GM21529 (cell line): ENCODE measurements around the gene MOGAT1.

Experiments used
- ATAC-seq: cut with Tn5 transposase; IDR thresholded peaks from one replicate; pipeline ENCODE4 v1.9.1; 2021; ENCODE audit not compliant: unreplicated experiment

Gene MOGAT1, protein sequence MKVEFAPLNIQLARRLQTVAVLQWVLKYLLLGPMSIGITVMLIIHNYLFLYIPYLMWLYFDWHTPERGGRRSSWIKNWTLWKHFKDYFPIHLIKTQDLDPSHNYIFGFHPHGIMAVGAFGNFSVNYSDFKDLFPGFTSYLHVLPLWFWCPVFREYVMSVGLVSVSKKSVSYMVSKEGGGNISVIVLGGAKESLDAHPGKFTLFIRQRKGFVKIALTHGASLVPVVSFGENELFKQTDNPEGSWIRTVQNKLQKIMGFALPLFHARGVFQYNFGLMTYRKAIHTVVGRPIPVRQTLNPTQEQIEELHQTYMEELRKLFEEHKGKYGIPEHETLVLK

GRCh38 chr2:222671259-222672067 lies at the start of gene MOGAT1:
TSS of gene MOGAT1 (plus strand) at chr2:222671658. CDS start at chr2:222671786, 128 bp downstream.
- no peak for ATAC-seq

DNA sequence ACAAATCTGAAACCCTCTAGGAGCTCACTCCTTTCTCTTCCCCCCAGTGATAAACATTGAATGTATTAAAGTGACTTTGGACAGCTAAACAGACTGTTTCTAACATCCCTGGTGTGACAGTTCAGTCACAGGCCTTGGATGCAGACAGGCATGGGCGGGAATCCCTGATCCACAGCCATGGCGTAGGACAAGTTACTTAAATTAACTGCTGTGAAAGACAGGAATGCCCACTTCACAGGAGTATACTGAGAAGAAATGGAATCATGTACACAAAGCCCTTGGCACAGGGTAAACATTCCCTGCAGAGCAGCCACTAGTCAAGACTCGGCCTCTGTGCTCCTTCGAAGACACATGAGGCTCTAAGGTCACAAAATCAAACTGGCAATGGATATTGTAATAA lies 49.6 kb upstream of the MOGAT1 start:
- no peak for ATAC-seq

GRCh38 chr2:222622910-222623309 lies 48.5 kb upstream of the MOGAT1 start:
- ATAC-seq, result no peak

GRCh38 chr2:222623756-222624309 lies 47.6 kb upstream of the MOGAT1 start:
- ATAC-seq, result no peak

DNA sequence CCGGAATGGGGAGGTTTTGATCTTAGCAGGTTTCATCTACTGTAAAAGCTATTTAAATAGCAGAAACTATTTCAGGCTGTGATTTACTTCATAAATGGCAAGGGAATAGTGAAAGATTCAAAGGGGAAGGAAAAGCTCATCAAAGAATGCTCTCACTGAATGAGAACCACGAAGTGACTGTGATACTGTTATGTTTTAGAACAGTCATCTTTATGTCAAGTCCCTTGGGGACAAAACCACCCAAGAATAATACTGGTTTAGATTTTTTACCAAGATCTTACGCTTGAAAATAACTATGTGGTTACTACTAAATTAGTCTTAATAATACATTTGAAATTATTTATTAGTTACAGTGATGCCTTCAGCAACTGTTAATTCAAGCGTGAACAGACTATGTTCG lies 43.7 kb upstream of the MOGAT1 start:
- ATAC-seq, result no peak

DNA sequence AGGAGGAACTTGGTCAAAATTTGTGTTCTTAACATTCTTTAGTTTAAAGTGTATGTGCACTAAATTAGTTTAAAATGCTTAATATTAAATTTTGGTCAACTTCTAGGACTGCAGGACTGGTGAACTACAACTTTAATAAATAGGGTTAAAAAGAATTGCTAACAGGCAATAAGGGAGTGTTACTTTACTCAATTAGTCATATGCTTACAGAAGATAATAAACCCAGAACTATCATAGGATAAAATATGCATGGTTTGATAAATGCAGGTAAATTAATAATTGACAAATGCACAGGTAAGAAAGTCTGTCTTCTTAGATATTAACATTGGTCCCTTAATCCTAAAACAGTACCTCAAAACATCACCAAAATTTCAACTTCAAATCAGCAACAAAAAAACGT lies 36.2 kb upstream of the MOGAT1 start:
- ATAC-seq, result no peak

GRCh38 chr2:222637067-222637466 lies 34.4 kb upstream of the MOGAT1 start:
- no peak for ATAC-seq

DNA sequence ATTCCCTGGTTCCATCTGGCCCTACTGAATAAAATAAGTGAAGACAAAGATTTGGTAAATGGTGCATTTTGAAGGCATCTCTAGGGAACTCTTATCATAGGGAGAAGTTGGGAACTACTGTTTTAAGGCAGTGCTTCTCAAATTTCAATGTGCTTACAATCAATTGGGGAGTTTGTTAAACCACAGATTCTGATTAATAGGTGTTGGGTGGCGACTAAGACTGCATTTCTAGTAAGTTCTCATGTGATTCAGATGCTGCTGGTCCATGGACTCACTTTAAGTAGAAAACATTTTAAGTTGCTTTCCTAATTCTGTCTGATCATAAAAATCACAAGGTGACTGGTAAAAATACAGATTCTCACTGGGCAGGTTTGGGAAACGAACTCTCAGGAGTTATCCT lies 30.1 kb upstream of the MOGAT1 start:
- no peak for ATAC-seq

- no peak for ATAC-seq
Measured at GRCh38 chr2:222643134-222643533, 28.3 kb upstream of the MOGAT1 start.

DNA sequence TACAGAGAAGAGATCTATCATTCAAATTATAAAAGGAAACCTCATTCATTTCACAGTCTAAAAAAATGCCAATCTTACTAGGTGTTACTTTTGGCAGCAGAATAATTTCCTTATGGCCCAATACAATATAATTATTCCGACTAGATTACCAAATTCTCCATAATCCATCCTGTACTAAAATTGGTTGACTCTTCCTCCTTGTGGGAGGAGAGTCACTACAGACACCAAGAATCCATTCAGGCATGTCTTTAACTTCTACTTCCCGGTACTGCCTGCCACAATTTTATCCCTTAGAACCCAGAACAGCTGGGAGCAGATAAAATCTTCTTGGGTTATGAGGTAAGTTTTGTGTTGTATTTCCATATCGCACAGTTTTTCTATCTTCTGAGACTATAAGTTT lies 25.4 kb upstream of the MOGAT1 start:
- ATAC-seq, result no peak

- ATAC-seq, result no peak
Measured at GRCh38 chr2:222649801-222650200, 21.7 kb upstream of the MOGAT1 start.

- no peak for ATAC-seq
Measured at GRCh38 chr2:222651718-222652418, 19.6 kb upstream of the MOGAT1 start.

DNA sequence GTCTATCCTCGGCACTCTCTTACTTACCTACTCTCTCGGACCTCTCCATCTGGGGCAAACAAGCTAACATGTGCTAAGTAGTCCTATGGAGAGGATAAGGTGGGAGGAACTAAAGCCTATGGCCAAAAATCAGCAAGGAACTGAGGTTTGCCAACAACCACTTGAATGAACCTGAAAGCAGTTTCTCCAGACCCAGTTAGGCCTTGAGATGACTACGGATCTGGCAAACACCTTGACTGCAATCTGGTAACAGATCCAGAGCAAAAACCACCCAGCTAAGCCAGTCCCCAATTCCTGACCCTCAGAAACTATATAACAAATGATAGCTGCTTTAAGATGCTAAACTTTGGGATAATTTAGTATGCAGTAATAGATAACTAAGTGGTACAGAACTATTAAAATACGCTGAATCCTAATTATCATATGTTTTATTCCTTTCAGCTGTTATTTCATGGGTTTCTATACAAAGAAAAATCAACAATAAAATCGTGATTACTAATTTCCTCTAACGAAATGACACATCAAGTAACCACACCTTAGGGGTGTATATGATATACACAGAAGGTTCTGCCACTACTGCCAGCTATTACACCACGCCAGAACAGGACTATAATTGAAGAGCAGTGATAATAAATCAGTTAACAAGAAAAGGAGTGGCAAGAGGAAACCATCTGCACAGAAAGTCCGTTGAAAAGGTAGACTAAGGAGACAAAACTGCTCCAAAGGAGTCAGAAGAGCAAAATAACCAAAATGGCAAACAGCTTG lies 18.8 kb upstream of the MOGAT1 start:
- ATAC-seq, result no peak

GRCh38 chr2:222653280-222653679 lies 18.2 kb upstream of the MOGAT1 start:
- ATAC-seq, result no peak

DNA sequence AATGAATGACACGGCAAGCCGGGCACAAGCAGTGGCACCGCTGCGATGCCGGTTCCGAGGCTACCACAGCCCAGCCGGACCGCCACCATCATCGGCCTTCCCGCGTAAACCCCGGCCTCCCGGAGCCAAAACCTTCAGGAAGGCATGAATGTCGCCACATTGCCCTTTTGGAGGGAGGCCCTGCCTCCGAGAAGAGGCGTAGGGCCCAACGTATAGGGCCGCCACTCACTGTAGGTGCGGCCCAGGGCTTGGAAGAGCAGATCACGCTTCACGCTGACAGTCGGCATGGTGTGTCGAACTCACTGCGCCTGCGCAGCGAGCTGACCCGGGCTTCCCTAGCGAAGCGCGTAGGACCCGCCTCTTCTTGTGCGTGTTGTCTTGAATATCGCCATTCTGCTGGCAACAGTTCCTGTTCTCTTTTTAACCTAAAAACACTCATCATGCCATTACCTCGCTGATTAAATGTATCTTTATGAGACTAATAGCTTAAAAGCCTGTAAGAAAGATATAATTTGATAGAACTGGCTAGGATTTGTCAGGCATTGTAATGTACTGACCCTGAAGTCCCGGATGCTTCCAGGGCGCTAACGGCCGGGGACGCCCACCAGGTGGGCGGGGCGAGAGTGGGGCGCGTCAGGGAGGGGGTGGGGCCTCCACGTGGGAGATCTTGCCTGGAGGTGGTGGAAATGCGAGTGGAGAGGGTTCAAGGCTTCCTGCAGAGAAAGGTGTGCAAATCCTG lies 15.5 kb upstream of the MOGAT1 start, which contains the start of gene FARSB:
Gene FARSB (minus strand): TSS at position 306 of the 739 bp plus-strand sequence. CDS start 19 bp downstream, at position 287.
- peak; percentile 85 for ATAC-seq

- ATAC-seq, result peak; percentile 27
Measured at GRCh38 chr2:222656526-222657446, 14.7 kb upstream of the MOGAT1 start.

DNA sequence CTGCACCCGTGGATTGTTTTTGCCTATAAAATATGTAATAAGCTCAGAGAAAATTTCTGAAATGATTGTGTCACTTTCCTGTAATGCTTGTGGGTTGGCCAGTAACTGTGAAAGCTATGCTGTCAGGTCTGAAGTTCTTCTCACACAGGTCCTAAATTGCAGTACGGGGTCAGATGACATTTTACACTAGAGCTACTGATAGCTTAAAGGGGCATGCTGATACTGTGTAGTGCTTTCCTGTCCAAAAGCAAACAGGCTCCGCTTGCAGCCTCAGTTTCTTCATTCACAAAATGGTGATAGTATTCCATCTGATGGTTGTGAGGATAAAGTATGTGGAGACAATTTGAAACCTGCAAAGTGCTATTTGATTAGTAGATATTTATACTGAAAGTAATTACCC lies 8.0 kb upstream of the MOGAT1 start:
- ATAC-seq, result no peak

GRCh38 chr2:222668494-222669154 lies 2.8 kb upstream of the MOGAT1 start:
- no peak for ATAC-seq
